HepG2 (cell line): Measurements from ENCODE around the gene RECQL5. TPM values are rescaled to one million over a fixed set of nuclear protein-coding genes. Genes with fewer than 3 reads are reported as not detected.

Experiments used
- ATF7-NPFF ChIP-seq: sonication (generic); formaldehyde crosslinking; IDR thresholded peaks from 2 replicates; pipeline ENCODE4 v1.8.1; 2023; ENCODE audit warnings: mild to moderate bottlenecking, low read depth, missing genetic modification reagents, moderate library complexity
- DMAP1 ChIP-seq: IDR thresholded peaks from 2 replicates; pipeline ENCODE4 v1.6.1; 2016
- FOXO1 ChIP-seq: sonication (generic); formaldehyde crosslinking; IDR thresholded peaks from 2 replicates; pipeline ENCODE4 v1.4.0; 2020; ENCODE audit warnings: missing genetic modification reagents
- JUN ChIP-seq: sonication (generic); formaldehyde crosslinking; IDR thresholded peaks from 2 replicates; pipeline ENCODE4 v1.4.0; 2020; ENCODE audit warnings: mild to moderate bottlenecking, missing genetic modification reagents
- ZNF816 ChIP-seq: sonication (generic); formaldehyde crosslinking; IDR thresholded peaks from 2 replicates; pipeline ENCODE4 v1.8.0; 2022; ENCODE audit warnings: missing genetic modification reagents, mild to moderate bottlenecking, borderline replicate concordance
- polyA plus RNA-seq, 8 experiments: library from polyadenylated mRNA; depleted of rRNA in 3 of 8; stranded (reverse) in 7 of 8; unstranded in 1 of 8; fragments of >200 nt; fragmentation: Illumina TruSeq in 4 of 8; extraction: Trizol in 4 of 8; gene quantifications; 2 replicates each; pipeline versions ENCODE4 v1.2.1 to v1.2.3, GENCODE V29; 2011 to 2016; ENCODE audit warnings: low read depth in 4 of 8, missing spikeins in 1 of 8, mixed read lengths in 1 of 8; ENCODE audit not compliant: insufficient read depth in 1 of 8
- total RNA-seq, 5 experiments: library from RNA; depleted of rRNA; stranded (reverse); fragments of >200 nt; fragmentation: Illumina TruSeq; extraction: Trizol; gene quantifications; 2 replicates each; pipeline ENCODE4 v1.2.3, GENCODE V29; 2016; ENCODE audit warnings: low read depth in 1 of 5
- TF ChIP-seq, protein P1 (sequence below): IDR thresholded peaks from 2 replicates; pipeline ENCODE4 v1.6.1; 2016; ENCODE audit warnings: low read depth, missing genetic modification reagents, missing compliant biosample characterization
- TF ChIP-seq, protein P2 (sequence below): IDR thresholded peaks from 2 replicates; pipeline ENCODE4 v1.6.1; 2016
- TF ChIP-seq, protein P3 (sequence below): sonication (generic); formaldehyde crosslinking; IDR thresholded peaks from 2 replicates; pipeline ENCODE4 v1.4.0; 2020; ENCODE audit warnings: missing genetic modification reagents
- TF ChIP-seq, protein P4 (sequence below): sonication (generic); formaldehyde crosslinking; conservative IDR thresholded peaks from 2 replicates; pipeline ENCODE4 v1.8.0; 2022; ENCODE audit warnings: missing genetic modification reagents
- TF ChIP-seq, protein P5 (sequence below): IDR thresholded peaks from 2 replicates; pipeline ENCODE4 v1.6.1; 2012; ENCODE audit warnings: inconsistent platforms
- TF ChIP-seq, protein P6 (sequence below): sonication (generic); formaldehyde crosslinking; IDR thresholded peaks from 2 replicates; pipeline ENCODE4 v1.8.1; 2023; ENCODE audit warnings: missing genetic modification reagents, inconsistent platforms, borderline replicate concordance

RECQL5 gene
- total and polyA plus RNA-seq, 2 of the 13 experiments (the other 11 are each of a cell fraction or from before 2014, with no cell fraction given), result 27.7 to 32.0 TPM

GRCh38 chr17:75610103-75610984 lies 56.6 kb downstream of the RECQL5 start (continued):
- TF ChIP-seq, protein P1, sequence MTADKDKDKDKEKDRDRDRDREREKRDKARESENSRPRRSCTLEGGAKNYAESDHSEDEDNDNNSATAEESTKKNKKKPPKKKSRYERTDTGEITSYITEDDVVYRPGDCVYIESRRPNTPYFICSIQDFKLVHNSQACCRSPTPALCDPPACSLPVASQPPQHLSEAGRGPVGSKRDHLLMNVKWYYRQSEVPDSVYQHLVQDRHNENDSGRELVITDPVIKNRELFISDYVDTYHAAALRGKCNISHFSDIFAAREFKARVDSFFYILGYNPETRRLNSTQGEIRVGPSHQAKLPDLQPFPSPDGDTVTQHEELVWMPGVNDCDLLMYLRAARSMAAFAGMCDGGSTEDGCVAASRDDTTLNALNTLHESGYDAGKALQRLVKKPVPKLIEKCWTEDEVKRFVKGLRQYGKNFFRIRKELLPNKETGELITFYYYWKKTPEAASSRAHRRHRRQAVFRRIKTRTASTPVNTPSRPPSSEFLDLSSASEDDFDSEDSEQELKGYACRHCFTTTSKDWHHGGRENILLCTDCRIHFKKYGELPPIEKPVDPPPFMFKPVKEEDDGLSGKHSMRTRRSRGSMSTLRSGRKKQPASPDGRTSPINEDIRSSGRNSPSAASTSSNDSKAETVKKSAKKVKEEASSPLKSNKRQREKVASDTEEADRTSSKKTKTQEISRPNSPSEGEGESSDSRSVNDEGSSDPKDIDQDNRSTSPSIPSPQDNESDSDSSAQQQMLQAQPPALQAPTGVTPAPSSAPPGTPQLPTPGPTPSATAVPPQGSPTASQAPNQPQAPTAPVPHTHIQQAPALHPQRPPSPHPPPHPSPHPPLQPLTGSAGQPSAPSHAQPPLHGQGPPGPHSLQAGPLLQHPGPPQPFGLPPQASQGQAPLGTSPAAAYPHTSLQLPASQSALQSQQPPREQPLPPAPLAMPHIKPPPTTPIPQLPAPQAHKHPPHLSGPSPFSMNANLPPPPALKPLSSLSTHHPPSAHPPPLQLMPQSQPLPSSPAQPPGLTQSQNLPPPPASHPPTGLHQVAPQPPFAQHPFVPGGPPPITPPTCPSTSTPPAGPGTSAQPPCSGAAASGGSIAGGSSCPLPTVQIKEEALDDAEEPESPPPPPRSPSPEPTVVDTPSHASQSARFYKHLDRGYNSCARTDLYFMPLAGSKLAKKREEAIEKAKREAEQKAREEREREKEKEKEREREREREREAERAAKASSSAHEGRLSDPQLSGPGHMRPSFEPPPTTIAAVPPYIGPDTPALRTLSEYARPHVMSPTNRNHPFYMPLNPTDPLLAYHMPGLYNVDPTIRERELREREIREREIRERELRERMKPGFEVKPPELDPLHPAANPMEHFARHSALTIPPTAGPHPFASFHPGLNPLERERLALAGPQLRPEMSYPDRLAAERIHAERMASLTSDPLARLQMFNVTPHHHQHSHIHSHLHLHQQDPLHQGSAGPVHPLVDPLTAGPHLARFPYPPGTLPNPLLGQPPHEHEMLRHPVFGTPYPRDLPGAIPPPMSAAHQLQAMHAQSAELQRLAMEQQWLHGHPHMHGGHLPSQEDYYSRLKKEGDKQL (CRISPR knock-in tag), result no peak
- TF ChIP-seq, protein P2, sequence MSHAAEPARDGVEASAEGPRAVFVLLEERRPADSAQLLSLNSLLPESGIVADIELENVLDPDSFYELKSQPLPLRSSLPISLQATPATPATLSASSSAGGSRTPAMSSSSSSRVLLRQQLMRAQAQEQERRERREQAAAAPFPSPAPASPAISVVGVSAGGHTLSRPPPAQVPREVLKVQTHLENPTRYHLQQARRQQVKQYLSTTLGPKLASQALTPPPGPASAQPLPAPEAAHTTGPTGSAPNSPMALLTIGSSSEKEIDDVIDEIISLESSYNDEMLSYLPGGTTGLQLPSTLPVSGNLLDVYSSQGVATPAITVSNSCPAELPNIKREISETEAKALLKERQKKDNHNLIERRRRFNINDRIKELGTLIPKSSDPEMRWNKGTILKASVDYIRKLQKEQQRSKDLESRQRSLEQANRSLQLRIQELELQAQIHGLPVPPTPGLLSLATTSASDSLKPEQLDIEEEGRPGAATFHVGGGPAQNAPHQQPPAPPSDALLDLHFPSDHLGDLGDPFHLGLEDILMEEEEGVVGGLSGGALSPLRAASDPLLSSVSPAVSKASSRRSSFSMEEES, result peak; percentile 75
- TF ChIP-seq, protein P3, sequence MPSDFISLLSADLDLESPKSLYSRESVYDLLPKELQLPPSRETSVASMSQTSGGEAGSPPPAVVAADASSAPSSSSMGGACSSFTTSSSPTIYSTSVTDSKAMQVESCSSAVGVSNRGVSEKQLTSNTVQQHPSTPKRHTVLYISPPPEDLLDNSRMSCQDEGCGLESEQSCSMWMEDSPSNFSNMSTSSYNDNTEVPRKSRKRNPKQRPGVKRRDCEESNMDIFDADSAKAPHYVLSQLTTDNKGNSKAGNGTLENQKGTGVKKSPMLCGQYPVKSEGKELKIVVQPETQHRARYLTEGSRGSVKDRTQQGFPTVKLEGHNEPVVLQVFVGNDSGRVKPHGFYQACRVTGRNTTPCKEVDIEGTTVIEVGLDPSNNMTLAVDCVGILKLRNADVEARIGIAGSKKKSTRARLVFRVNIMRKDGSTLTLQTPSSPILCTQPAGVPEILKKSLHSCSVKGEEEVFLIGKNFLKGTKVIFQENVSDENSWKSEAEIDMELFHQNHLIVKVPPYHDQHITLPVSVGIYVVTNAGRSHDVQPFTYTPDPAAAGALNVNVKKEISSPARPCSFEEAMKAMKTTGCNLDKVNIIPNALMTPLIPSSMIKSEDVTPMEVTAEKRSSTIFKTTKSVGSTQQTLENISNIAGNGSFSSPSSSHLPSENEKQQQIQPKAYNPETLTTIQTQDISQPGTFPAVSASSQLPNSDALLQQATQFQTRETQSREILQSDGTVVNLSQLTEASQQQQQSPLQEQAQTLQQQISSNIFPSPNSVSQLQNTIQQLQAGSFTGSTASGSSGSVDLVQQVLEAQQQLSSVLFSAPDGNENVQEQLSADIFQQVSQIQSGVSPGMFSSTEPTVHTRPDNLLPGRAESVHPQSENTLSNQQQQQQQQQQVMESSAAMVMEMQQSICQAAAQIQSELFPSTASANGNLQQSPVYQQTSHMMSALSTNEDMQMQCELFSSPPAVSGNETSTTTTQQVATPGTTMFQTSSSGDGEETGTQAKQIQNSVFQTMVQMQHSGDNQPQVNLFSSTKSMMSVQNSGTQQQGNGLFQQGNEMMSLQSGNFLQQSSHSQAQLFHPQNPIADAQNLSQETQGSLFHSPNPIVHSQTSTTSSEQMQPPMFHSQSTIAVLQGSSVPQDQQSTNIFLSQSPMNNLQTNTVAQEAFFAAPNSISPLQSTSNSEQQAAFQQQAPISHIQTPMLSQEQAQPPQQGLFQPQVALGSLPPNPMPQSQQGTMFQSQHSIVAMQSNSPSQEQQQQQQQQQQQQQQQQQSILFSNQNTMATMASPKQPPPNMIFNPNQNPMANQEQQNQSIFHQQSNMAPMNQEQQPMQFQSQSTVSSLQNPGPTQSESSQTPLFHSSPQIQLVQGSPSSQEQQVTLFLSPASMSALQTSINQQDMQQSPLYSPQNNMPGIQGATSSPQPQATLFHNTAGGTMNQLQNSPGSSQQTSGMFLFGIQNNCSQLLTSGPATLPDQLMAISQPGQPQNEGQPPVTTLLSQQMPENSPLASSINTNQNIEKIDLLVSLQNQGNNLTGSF (CRISPR knock-in tag), result 0 out of 2 replicates have a peak, but pooled peaks have one; percentile 38
- TF ChIP-seq, protein P4, sequence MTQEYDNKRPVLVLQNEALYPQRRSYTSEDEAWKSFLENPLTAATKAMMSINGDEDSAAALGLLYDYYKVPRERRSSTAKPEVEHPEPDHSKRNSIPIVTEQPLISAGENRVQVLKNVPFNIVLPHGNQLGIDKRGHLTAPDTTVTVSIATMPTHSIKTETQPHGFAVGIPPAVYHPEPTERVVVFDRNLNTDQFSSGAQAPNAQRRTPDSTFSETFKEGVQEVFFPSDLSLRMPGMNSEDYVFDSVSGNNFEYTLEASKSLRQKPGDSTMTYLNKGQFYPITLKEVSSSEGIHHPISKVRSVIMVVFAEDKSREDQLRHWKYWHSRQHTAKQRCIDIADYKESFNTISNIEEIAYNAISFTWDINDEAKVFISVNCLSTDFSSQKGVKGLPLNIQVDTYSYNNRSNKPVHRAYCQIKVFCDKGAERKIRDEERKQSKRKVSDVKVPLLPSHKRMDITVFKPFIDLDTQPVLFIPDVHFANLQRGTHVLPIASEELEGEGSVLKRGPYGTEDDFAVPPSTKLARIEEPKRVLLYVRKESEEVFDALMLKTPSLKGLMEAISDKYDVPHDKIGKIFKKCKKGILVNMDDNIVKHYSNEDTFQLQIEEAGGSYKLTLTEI, result no peak
- TF ChIP-seq, protein P5, sequence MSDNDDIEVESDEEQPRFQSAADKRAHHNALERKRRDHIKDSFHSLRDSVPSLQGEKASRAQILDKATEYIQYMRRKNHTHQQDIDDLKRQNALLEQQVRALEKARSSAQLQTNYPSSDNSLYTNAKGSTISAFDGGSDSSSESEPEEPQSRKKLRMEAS, result peak; percentile 39; the same call in 1 of the 2 replicates
- TF ChIP-seq FOXO1 (CRISPR knock-in tag) (peak; percentile 34; the same call in 1 of the 2 replicates), ZNF816 (CRISPR knock-in tag) (no peak), JUN (CRISPR knock-in tag) (0 out of 2 replicates have a peak, but pooled peaks have one; percentile 68), ATF7-NPFF (CRISPR knock-in tag) (no peak), DMAP1 (CRISPR knock-in tag) (peak; percentile 49; the same call in 1 of the 2 replicates)
- TF ChIP-seq, protein P6, sequence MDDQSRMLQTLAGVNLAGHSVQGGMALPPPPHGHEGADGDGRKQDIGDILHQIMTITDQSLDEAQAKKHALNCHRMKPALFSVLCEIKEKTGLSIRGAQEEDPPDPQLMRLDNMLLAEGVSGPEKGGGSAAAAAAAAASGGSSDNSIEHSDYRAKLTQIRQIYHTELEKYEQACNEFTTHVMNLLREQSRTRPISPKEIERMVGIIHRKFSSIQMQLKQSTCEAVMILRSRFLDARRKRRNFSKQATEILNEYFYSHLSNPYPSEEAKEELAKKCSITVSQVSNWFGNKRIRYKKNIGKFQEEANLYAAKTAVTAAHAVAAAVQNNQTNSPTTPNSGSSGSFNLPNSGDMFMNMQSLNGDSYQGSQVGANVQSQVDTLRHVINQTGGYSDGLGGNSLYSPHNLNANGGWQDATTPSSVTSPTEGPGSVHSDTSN (CRISPR knock-in tag), result no peak
